Tibial artery (tissue), 4 donors: ENCODE results near the gene GATAD2A.
A peak's percentile ranks its signal among the peaks of the same experiment; 100 is the strongest.

Experiments used
- DNase-seq, 2 donors: peaks; one replicate each; pipeline ENCODE4 v3.0.0-alpha.2; 2019
- H3K27ac ChIP-seq, 2 donors: fragments of 200-600 bp; sonication (generic) in 1 of 2; 1 replicate in 1 of 2; 2 replicates in 1 of 2; pipeline ENCODE4 v1.5.1; 2018 to 2019; ENCODE audit warnings: mild to moderate bottlenecking in 1 of 2
- H3K27me3 ChIP-seq, 2 donors: fragments of 200-600 bp; sonication (generic) in 1 of 2; one replicate each; pipeline versions ENCODE4 v1.5.1 to v1.6.0; 2016 to 2019
- H3K36me3 ChIP-seq, 3 donors: fragments of 200-600 bp; sonication (generic) in 2 of 3; one replicate each; pipeline ENCODE4 v1.5.1; 2016 to 2019; ENCODE audit warnings: mild to moderate bottlenecking in 2 of 3
- H3K4me1 ChIP-seq, 4 donors: fragments of 200-600 bp; sonication (generic) in 2 of 4; 1 replicate in 3 of 4; 2 replicates in 1 of 4; pipeline ENCODE4 v1.5.1; 2016 to 2019
- H3K4me3 ChIP-seq, 2 donors: fragments of 200-600 bp; sonication (generic) in 1 of 2; 1 replicate in 1 of 2; 2 replicates in 1 of 2; pipeline ENCODE4 v1.5.1; 2018 to 2019; ENCODE audit warnings: mild to moderate bottlenecking in 2 of 2
- H3K9me3 ChIP-seq, 3 donors: fragments of 200-600 bp; sonication (generic) in 1 of 3; one replicate each; pipeline ENCODE4 v1.5.1; 2016 to 2019
- CTCF ChIP-seq, 2 experiments: fragments of 200-600 bp in 1 of 2; fragments of 450-650 bp in 1 of 2; IDR thresholded peaks; one replicate each; pipeline ENCODE4 v1.5.1; 2017 to 2019; ENCODE audit warnings: antibody characterized with exemption in 2 of 2, mild to moderate bottlenecking in 1 of 2, moderate library complexity in 1 of 2
- intact Hi-C: fragments of 100-400 bp; cut with DNase I; formaldehyde crosslinking; loops from one replicate; pipeline ENCODE4 v1.15.0; 2023; ENCODE audit warnings: low total_unique reads

GATAD2A gene

GRCh38 chr19:19406878-19407632 lies 1.6 kb downstream of the GATAD2A start:
- DNase-seq = no peak
- TF ChIP-seq CTCF (IDR thresholded peaks at IDR 0.05) = peak; percentile 23 to 33
- Histone ChIP-seq H3K9me3 (no peaks in the 10 kb centered on the region), H3K27ac (peak overlapping the region; percentile 74 to 85), H3K36me3 (no peaks in the 10 kb centered on the region), H3K4me1 (peaks cover 0 to 67% (median 45%) of the 10 kb centered on the region in 4 donors), H3K27me3 (no peaks in the 10 kb centered on the region), H3K4me3 (peak overlapping the region; percentile 75 to 89)
- intact Hi-C loops = loop anchor here (5.0 to 10.0 kb wide), 2 partner anchors 40 to 58 kb away; no protein-coding TSS in a partner anchor

GRCh38 chr19:19407633-19407930 lies 2.1 kb downstream of the GATAD2A start:
- H3K4me3 ChIP-seq = peak overlapping the region; percentile 75 to 89
- no peaks in the 10 kb centered on the region for H3K36me3 ChIP-seq
- intact Hi-C loops = loop anchor here (5.0 to 10.0 kb wide), 2 partner anchors 40 to 57 kb away; no protein-coding TSS in a partner anchor
- no peak for TF ChIP-seq CTCF (IDR thresholded peaks at IDR 0.05)
- H3K4me1 ChIP-seq = peaks cover 0 to 66% (median 45%) of the 10 kb centered on the region in 4 donors
- peak overlapping the region in 1 of 2 donors; percentile 74 for H3K27ac ChIP-seq
- DNase-seq = no peak
- no peaks in the 10 kb centered on the region for H3K27me3 ChIP-seq
- no peaks in the 10 kb centered on the region for H3K9me3 ChIP-seq

GRCh38 chr19:19409205-19409604 lies 3.7 kb downstream of the GATAD2A start:
- TF ChIP-seq CTCF (IDR thresholded peaks at IDR 0.05) = no peak
- H3K27me3 ChIP-seq = no peaks in the 10 kb centered on the region
- peaks cover 0 to 52% (median 38%) of the 10 kb centered on the region in 4 donors for H3K4me1 ChIP-seq
- no peak overlapping the region for H3K27ac ChIP-seq
- no peak for DNase-seq
- intact Hi-C loops = loop anchor here (5.0 to 10.0 kb wide), 2 partner anchors 42 to 56 kb away; no protein-coding TSS in a partner anchor
- no peak overlapping the region for H3K4me3 ChIP-seq
- H3K36me3 ChIP-seq = no peaks in the 10 kb centered on the region
- no peaks in the 10 kb centered on the region for H3K9me3 ChIP-seq

GRCh38 chr19:19409631-19410030 lies 4.2 kb downstream of the GATAD2A start:
- H3K27ac ChIP-seq = no peak overlapping the region
- no peak for TF ChIP-seq CTCF (IDR thresholded peaks at IDR 0.05)
- no peaks in the 10 kb centered on the region for H3K27me3 ChIP-seq
- H3K9me3 ChIP-seq = no peaks in the 10 kb centered on the region
- intact Hi-C loops = loop anchor here (5.0 to 10.0 kb wide), 2 partner anchors 42 to 55 kb away; no protein-coding TSS in a partner anchor
- DNase-seq = no peak
- H3K4me3 ChIP-seq = no peak overlapping the region
- no peaks in the 10 kb centered on the region for H3K36me3 ChIP-seq
- peaks cover 0 to 52% (median 38%) of the 10 kb centered on the region in 4 donors for H3K4me1 ChIP-seq

- Histone ChIP-seq H3K27ac (no peak overlapping the region), H3K27me3 (no peaks in the 10 kb centered on the region), H3K36me3 (no peaks in the 10 kb centered on the region), H3K9me3 (no peaks in the 10 kb centered on the region), H3K4me1 (peaks cover 0 to 50% (median 35%) of the 10 kb centered on the region in 4 donors), H3K4me3 (no peak overlapping the region)
- DNase-seq = no peak
- no peak for TF ChIP-seq CTCF (IDR thresholded peaks at IDR 0.05)
- intact Hi-C loops = no loop called here
Measured at GRCh38 chr19:19410553-19411550, 5.4 kb downstream of the GATAD2A start.
